Measurements from ENCODE around the gene EFS. TPM values are rescaled to one million over a fixed set of nuclear protein-coding genes. Genes with fewer than 3 reads are reported as not detected.

The EFS gene
- total RNA-seq, 3 donors from 2014 or later: 15.7 to 24.6 (median 18.0) TPM

GRCh38 chr14:23353433-23353780 lies 11.6 kb downstream of the EFS start:
- intact Hi-C loops (cut with DNase I; ENCODE audit: low total_unique reads): no loop called here
- Histone ChIP-seq H3K9me3 (no peaks in the 10 kb centered on the region), H3K27me3 (no peaks in the 10 kb centered on the region), H3K27ac (peak overlapping the region in 1 of 2 donors; percentile 75), H3K4me1 (no peaks in the 10 kb centered on the region), H3K36me3 (no peaks in the 10 kb centered on the region), H3K4me3 (no peak overlapping the region)
- TF ChIP-seq POLR2AphosphoS5 (IDR thresholded peaks at IDR 0.05): no peak
- TF ChIP-seq CTCF (IDR thresholded peaks at IDR 0.05): no peak
- no peak for TF ChIP-seq POLR2A (IDR thresholded peaks at IDR 0.05)
- no peak for DNase-seq (ENCODE audit: low spot score in 2 of 2)

DNA sequence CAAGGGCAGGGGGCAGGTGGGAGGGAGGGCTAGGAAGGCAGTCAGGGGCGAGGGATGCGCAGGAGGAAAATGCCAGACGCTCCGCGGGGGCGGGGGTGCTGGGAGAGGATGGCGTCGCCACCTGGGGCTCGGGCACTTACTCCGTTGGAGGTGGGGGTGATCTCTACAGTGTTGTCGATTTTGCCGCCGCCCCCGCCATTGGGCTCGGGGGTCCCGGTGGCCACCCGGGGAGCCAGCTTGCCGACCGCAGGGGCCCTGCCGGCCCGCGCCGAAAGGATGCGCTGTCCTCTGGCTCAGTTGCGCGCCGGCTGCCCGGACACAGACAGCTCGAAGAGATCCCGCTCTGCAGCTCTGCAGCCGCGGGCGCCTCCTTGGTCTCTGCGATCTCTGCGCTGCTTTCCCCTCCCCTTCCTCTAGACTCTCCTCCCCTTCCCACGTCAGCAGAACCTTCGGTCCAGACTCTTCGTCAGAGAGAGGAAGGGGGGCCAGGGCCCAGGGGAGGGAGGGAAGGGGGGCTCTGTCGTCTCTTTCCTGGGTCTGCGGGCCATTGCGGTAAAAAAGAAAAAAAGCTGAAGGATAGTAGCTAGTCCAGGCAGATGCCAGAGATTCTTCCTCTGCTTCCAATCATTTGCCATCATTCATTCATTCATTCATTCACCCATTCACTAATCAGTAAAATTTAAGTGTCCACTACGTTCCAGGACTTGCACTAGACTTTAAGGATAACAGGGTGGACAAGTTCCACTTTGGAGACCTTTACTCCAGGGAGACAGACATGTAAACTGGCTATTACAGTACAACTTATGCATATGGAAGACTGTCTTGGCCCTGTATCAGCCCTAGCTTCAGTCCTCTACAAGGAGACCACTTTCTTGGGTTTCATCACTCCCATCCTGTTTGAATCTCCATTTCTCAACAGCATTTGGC lies 12.2 kb downstream of the EFS start, which contains the start of gene SLC22A17:
TSS of gene SLC22A17 (minus strand) at position 382 of the 927 bp plus-strand sequence.
- peak; percentile 48 for TF ChIP-seq POLR2A (IDR thresholded peaks at IDR 0.05)
- peak in 2 of 3 donors; percentile 28 to 65 for TF ChIP-seq POLR2AphosphoS5 (IDR thresholded peaks at IDR 0.05)
- TF ChIP-seq CTCF (IDR thresholded peaks at IDR 0.05): no peak
- intact Hi-C loops (cut with DNase I; ENCODE audit: low total_unique reads): no loop called here
- H3K9me3 ChIP-seq: no peaks in the 10 kb centered on the region
- no peaks in the 10 kb centered on the region for H3K27me3 ChIP-seq
- DNase-seq (ENCODE audit: low spot score in 2 of 2): peak; percentile 76 to 85
- H3K4me3 ChIP-seq: peak within 1 kb of the TSS; percentile 50 to 89 (median 78)
- H3K4me1 ChIP-seq: no peaks in the 10 kb centered on the region
- H3K27ac ChIP-seq: peak within 1 kb of the TSS; percentile 48 to 75
- H3K36me3 ChIP-seq: no peaks in the 10 kb centered on the region

DNA sequence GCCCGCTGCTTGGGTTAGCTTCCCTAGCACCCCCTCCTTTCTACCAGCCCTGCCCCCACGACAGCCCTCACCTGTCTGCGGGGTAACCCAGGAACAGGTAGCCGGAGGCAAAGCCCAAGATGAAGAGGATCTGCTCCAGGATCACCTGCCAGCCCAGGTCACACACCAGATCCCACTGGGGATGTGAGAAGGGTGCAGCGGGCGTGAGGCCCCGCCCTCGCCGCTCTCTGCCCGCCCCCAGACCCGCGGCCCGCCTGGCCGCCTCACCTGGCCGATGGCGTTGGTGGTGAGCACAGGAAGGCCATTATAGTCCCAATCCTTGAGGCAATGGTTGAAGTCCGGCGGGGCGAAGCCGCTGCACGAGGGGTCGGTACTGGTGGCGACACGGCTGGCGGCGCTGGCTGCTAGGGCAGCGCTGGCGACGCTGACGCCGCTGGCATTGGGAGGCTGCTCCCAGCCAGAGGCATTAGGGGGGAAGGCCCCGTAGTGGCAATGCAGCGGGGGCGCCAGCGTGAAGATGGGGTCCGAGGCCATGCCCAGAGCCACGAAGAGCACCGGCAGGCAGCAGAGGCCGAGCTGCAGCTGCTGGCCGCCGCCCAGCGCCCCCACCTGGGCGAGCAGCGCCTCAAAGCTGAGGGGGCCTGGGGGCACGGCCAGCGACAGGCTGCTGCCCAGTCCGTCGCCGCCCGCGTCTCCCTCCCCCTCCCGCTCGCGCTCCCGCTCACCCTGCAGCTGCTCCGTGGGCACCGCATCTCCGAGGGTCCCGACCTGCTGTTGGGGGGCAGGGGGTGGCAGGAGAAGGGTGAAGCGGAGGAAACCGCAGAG lies 13.1 kb downstream of the EFS start:
- H3K9me3 ChIP-seq: no peaks in the 10 kb centered on the region
- no peak for DNase-seq (ENCODE audit: low spot score in 2 of 2)
- no peaks in the 10 kb centered on the region for H3K27me3 ChIP-seq
- H3K27ac ChIP-seq: peak overlapping the region; percentile 48 to 75
- intact Hi-C loops (cut with DNase I; ENCODE audit: low total_unique reads): no loop called here
- no peak for TF ChIP-seq CTCF (IDR thresholded peaks at IDR 0.05)
- TF ChIP-seq POLR2A (IDR thresholded peaks at IDR 0.05): no peak
- TF ChIP-seq POLR2AphosphoS5 (IDR thresholded peaks at IDR 0.05): no peak
- H3K4me3 ChIP-seq: peak overlapping the region; percentile 50 to 89 (median 78)
- H3K4me1 ChIP-seq: no peaks in the 10 kb centered on the region
- no peaks in the 10 kb centered on the region for H3K36me3 ChIP-seq

DNA sequence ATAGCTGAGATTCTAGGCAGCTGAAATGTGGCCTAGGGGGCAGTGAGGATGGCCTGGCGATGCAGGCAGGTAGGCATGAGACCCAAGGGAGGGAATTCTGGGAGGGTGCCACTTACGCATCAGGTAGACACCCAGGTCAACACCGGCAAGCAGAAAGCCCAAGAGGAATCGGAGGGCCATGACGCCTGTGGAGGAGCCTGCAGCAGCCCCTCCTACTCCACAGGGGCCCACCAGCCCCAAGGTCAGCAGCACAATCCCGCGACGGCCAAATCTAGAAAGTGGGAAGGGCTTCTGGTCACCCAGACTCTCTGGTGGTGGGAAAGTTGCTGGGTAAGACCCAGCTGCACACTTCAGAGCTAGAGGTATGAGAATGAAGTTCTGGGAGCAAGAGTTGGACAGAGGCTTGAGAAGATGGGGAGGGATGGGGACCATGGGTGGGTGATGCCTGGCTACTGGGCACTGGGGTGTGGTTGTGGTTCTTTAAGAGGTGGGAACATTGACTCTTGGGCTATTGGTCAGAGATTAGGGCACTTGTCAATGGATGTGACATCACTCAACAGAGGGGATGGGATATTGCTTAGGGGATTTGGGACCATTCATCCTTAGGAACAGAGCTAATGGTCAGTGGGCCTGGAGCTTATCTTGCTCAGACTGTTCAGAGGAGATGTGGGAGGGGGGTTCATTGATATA lies 15.7 kb downstream of the EFS start:
- Histone ChIP-seq H3K27me3 (no peaks in the 10 kb centered on the region), H3K36me3 (no peaks in the 10 kb centered on the region), H3K27ac (no peak overlapping the region), H3K9me3 (no peaks in the 10 kb centered on the region), H3K4me1 (no peaks in the 10 kb centered on the region), H3K4me3 (no peak overlapping the region)
- intact Hi-C loops (cut with DNase I; ENCODE audit: low total_unique reads): no loop called here
- TF ChIP-seq POLR2AphosphoS5 (IDR thresholded peaks at IDR 0.05) (no peak), POLR2A (IDR thresholded peaks at IDR 0.05) (no peak), CTCF (IDR thresholded peaks at IDR 0.05) (no peak)
- no peak for DNase-seq (ENCODE audit: low spot score in 2 of 2)

All from breast epithelium (tissue), 4 donors.